H1 (cell line): ENCODE results near the gene CAMTA1. TPM values are rescaled to one million over a fixed set of nuclear protein-coding genes. Genes with fewer than 3 reads are reported as not detected.

ENCODE experiments used
- CTCF ChIA-PET: fragments of 300-600 bp; sonication (Branson Sonifier 250); formaldehyde crosslinking; loops from one replicate; lab custom pipeline; 2021; ENCODE audit not compliant: partially characterized antibody; lab: Charles Lee
- POLR2A ChIA-PET: fragments of 300-600 bp; sonication (Branson Sonifier 250); formaldehyde crosslinking; loops from one replicate; lab custom pipeline; 2021; ENCODE audit warnings: inconsistent platforms; ENCODE audit not compliant: partially characterized antibody; lab: Charles Lee
- DNase-seq, 2 experiments: peaks; one replicate each; pipeline versions ENCODE4 v3.0.0 to v3.0.0-alpha.2; 2010 to 2022; ENCODE audit warnings: low spot score in 2 of 2, low read depth in 1 of 2, mixed read lengths in 1 of 2
- FAIRE-seq: peaks from 2 replicates; lab custom pipeline; 2011; peaks lifted over from hg19 to GRCh38; lab: Jason Lieb, UNC
- H2AFZ ChIP-seq: 2 replicates; pipeline ENCODE4 v1.8.1; 2012; ENCODE audit warnings: low read length, inconsistent platforms
- H2AK5ac ChIP-seq: 2 replicates; pipeline ENCODE4 v1.6.1; 2013; ENCODE audit warnings: low read depth, low read length
- H2BK120ac ChIP-seq: replicated peaks from 2 replicates; pipeline ENCODE3; 2013; ENCODE audit warnings: low read depth, low read length, inconsistent platforms
- H2BK12ac ChIP-seq: 2 replicates; pipeline ENCODE4 v1.6.1; 2013; ENCODE audit warnings: low read depth, low read length
- H2BK15ac ChIP-seq: 2 replicates; pipeline ENCODE4 v1.6.1; 2013; ENCODE audit warnings: low read length
- H2BK20ac ChIP-seq: 2 replicates; pipeline ENCODE4 v1.6.1; 2013; ENCODE audit warnings: low read length
- H2BK5ac ChIP-seq: 2 replicates; pipeline ENCODE4 v1.6.1; 2013; ENCODE audit warnings: low read depth, low read length
- H3K14ac ChIP-seq: 2 replicates; pipeline ENCODE4 v1.6.1; 2013; ENCODE audit warnings: inconsistent platforms; ENCODE audit not compliant: insufficient read length
- H3K18ac ChIP-seq: 2 replicates; pipeline ENCODE4 v1.6.1; 2013; ENCODE audit warnings: low read length; ENCODE audit errors: extremely low read depth
- H3K23ac ChIP-seq: 2 replicates; pipeline ENCODE4 v1.6.1; 2013; ENCODE audit warnings: inconsistent platforms; ENCODE audit not compliant: insufficient read length
- H3K23me2 ChIP-seq: 2 replicates; pipeline ENCODE4 v1.6.1; 2013; ENCODE audit warnings: low read depth, low read length
- H3K27ac ChIP-seq: 2 replicates; pipeline ENCODE4 v1.6.1; 2011; ENCODE audit warnings: low read depth, low read length, inconsistent platforms
- H3K27me3 ChIP-seq, 4 experiments: replicated peaks in 1 of 4; 1 replicate in 1 of 4; 2 replicates in 3 of 4; pipeline versions ENCODE4 v1.6.1 to v1.8.1; 2011 to 2013; ENCODE audit warnings: low read length in 3 of 4, mild to moderate bottlenecking in 3 of 4, inconsistent platforms in 2 of 4, mixed read lengths in 2 of 4, moderate library complexity in 1 of 4; ENCODE audit not compliant: control insufficient read depth in 3 of 4, insufficient read depth in 3 of 4; ENCODE audit errors: extremely low read depth in 1 of 4
- H3K36me3 ChIP-seq, 4 experiments: 2 replicates each; pipeline versions ENCODE4 v1.6.1 to v1.8.1; 2011 to 2013; ENCODE audit warnings: mild to moderate bottlenecking in 4 of 4, low read length in 3 of 4, moderate library complexity in 2 of 4, control low read depth in 1 of 4, inconsistent platforms in 1 of 4; ENCODE audit not compliant: insufficient read depth in 4 of 4, control insufficient read depth in 2 of 4
- H3K4ac ChIP-seq: replicated peaks from 2 replicates; pipeline ENCODE3; 2013; ENCODE audit warnings: low read length, low read depth, mixed read lengths, inconsistent platforms; ENCODE audit not compliant: insufficient read length
- H3K4me1 ChIP-seq, 4 experiments: replicated peaks in 1 of 4; 1 replicate in 1 of 4; 2 replicates in 3 of 4; pipeline versions ENCODE4 v1.6.1 to v1.8.1; 2011 to 2013; ENCODE audit warnings: low read length in 3 of 4, inconsistent platforms in 2 of 4, mixed read lengths in 1 of 4; ENCODE audit not compliant: insufficient read depth in 4 of 4, control insufficient read depth in 3 of 4
- H3K4me2 ChIP-seq, 2 experiments: 2 replicates each; pipeline versions ENCODE4 v1.6.1 to v1.8.1; 2011 to 2013; ENCODE audit warnings: low read depth in 2 of 2, low read length in 2 of 2, control low read depth in 1 of 2, inconsistent platforms in 1 of 2, mild to moderate bottlenecking in 1 of 2; ENCODE audit not compliant: insufficient read depth in 1 of 2
- H3K4me3 ChIP-seq, 4 experiments: fragments of 200-600, 300-600 bp in 1 of 4; sonication (generic), shearing (Covaris generic), sonication (Bioruptor Twin) in 1 of 4; 2 replicates each; pipeline versions ENCODE4 v1.5.1 to v1.8.1; 2011 to 2016; ENCODE audit warnings: low read length in 4 of 4, low read depth in 3 of 4, control low read depth in 2 of 4, inconsistent platforms in 2 of 4, mild to moderate bottlenecking in 2 of 4, mixed read lengths in 1 of 4, moderate library complexity in 1 of 4; ENCODE audit not compliant: insufficient read depth in 2 of 4; ENCODE audit errors: extremely low read depth in 1 of 4
- H3K56ac ChIP-seq: replicated peaks from 2 replicates; pipeline ENCODE3; 2013; ENCODE audit warnings: low read depth, mild to moderate bottlenecking, mixed read lengths, low read length, inconsistent platforms; ENCODE audit not compliant: insufficient read length
- H3K79me1 ChIP-seq: 2 replicates; pipeline ENCODE4 v1.6.1; 2013; ENCODE audit warnings: low read depth, low read length, control low read depth
- H3K79me2 ChIP-seq, 2 experiments: 2 replicates each; pipeline versions ENCODE4 v1.6.1 to v1.8.1; 2012 to 2013; ENCODE audit warnings: low read length in 2 of 2, mild to moderate bottlenecking in 2 of 2, inconsistent platforms in 1 of 2; ENCODE audit not compliant: insufficient read depth in 2 of 2, control insufficient read depth in 1 of 2
- H3K9ac ChIP-seq, 4 experiments: replicated peaks in 1 of 4; 1 replicate in 1 of 4; 2 replicates in 3 of 4; pipeline versions ENCODE4 v1.6.1 to v1.8.1; 2011 to 2013; ENCODE audit warnings: low read depth in 3 of 4, low read length in 3 of 4, control low read depth in 2 of 4, mild to moderate bottlenecking in 2 of 4, moderate library complexity in 2 of 4, inconsistent platforms in 1 of 4; ENCODE audit errors: extremely low read depth in 1 of 4
- H3K9me3 ChIP-seq, 2 experiments: 2 replicates each; pipeline versions ENCODE4 v1.6.1 to v1.8.1; 2012 to 2013; ENCODE audit warnings: mild to moderate bottlenecking in 2 of 2, moderate library complexity in 2 of 2, control low read depth in 1 of 2, inconsistent platforms in 1 of 2, low read depth in 1 of 2, low read length in 1 of 2, mixed read lengths in 1 of 2; ENCODE audit not compliant: insufficient read depth in 2 of 2
- H4K20me1 ChIP-seq, 2 experiments: replicated peaks in 1 of 2; 2 replicates each; pipeline versions ENCODE3 to v1.8.1; 2011 to 2013; ENCODE audit warnings: inconsistent platforms in 2 of 2, low read length in 2 of 2, mild to moderate bottlenecking in 1 of 2; ENCODE audit not compliant: insufficient read depth in 2 of 2, control insufficient read depth in 1 of 2
- H4K5ac ChIP-seq: 2 replicates; pipeline ENCODE4 v1.6.1; 2013; ENCODE audit warnings: low read length, low read depth, mixed read lengths, inconsistent platforms; ENCODE audit not compliant: insufficient read length
- H4K8ac ChIP-seq: 2 replicates; pipeline ENCODE4 v1.8.0; 2013; ENCODE audit warnings: mild to moderate bottlenecking, moderate library complexity, low read length, inconsistent platforms; ENCODE audit not compliant: insufficient read depth; ENCODE audit errors: extremely low read depth
- H4K91ac ChIP-seq: replicated peaks from 2 replicates; pipeline ENCODE3; 2013; ENCODE audit warnings: low read length, mixed read lengths, inconsistent platforms; ENCODE audit not compliant: insufficient read length
- CHD1 ChIP-seq: IDR thresholded peaks from 2 replicates; pipeline ENCODE4 v1.6.1; 2012; ENCODE audit warnings: low read depth, low read length, improper control_type of control experiment
- NANOG ChIP-seq: IDR thresholded peaks from 2 replicates; pipeline ENCODE4 v1.6.1; 2011; ENCODE audit warnings: low read length, low read depth, mild to moderate bottlenecking, inconsistent platforms; ENCODE audit not compliant: insufficient read depth, poor library complexity, severe bottlenecking
- WGBS, 2 experiments: shearing (Covaris generic) in 1 of 2; methylation state at CpG; one replicate each; pipeline versions ENCODE4 v1.1.6 to v1.1.7; 2013 to 2015; ENCODE audit warnings: low lambda C conversion rate in 2 of 2, mixed read lengths in 2 of 2, inconsistent platforms in 1 of 2, low coverage in 1 of 2, missing lambda C conversion rate in 1 of 2; ENCODE audit not compliant: insufficient replicate concordance in 2 of 2, insufficient coverage in 1 of 2, insufficient read length in 1 of 2; ENCODE audit errors: extremely low coverage in 1 of 2, missing lambda C conversion rate in 1 of 2; 5-methylcytosine and 5-hydroxymethylcytosine counted together
- polyA plus RNA-seq, 7 experiments: library from polyadenylated mRNA; depleted of rRNA in 3 of 7; stranded (reverse) in 5 of 7; unstranded in 2 of 7; fragments of >200 nt in 5 of 7; fragments of 200-250 nt in 2 of 7; gene quantifications; 1 replicate in 5 of 7; 2 replicates in 1 of 7; 4 replicates in 1 of 7; pipeline versions ENCODE4 v1.2.1 to v1.2.3, GENCODE V29; 2011 to 2013; ENCODE audit warnings: missing spikeins in 2 of 7, mixed read lengths in 2 of 7
- total RNA-seq: library from RNA; stranded (reverse); fragmentation: NEBNext Ultra II Directional; extraction: Animal tissue kit (Norgen Biotek cat#: 25700); gene quantifications from 2 replicates; pipeline ENCODE4 v1.2.1, GENCODE V29; 2021

CAMTA1 gene
- total and polyA plus RNA-seq, 2 of the 8 experiments (the other 6 are each of a cell fraction or from before 2014, with no cell fraction given) = 65.0 to 119 TPM

- Histone ChIP-seq H3K4ac (no peak overlapping the region), H2BK12ac (no peak overlapping the region), H3K27ac (no peak overlapping the region), H3K23me2 (no peaks in the 10 kb centered on the region), H3K56ac (no peak overlapping the region), H3K9ac (no peak overlapping the region), H3K18ac (no peak overlapping the region), H3K4me2 (no peak overlapping the region), H2AK5ac (no peak overlapping the region), H3K79me1 (no peaks in the 10 kb centered on the region), H3K27me3 (no peaks in the 10 kb centered on the region; a peak in 1 of 7 replicates), H2BK20ac (no peak overlapping the region), H4K20me1 (peaks cover 0 to 2% of the 10 kb centered on the region in 2 experiments), H2AFZ (no peak overlapping the region), H3K79me2 (no peaks in the 10 kb centered on the region), H4K8ac (no peak overlapping the region), H4K5ac (no peak overlapping the region), H4K91ac (no peak overlapping the region), H3K9me3 (no peaks in the 10 kb centered on the region), H3K23ac (no peak overlapping the region), H2BK15ac (no peak overlapping the region), H3K4me1 (peaks cover 0 to 11% (median 7%) of the 10 kb centered on the region in 4 experiments; a peak in 6 of 7 replicates), H2BK120ac (no peak overlapping the region), H3K14ac (no peak overlapping the region), H3K36me3 (no peaks in the 10 kb centered on the region), H2BK5ac (no peak overlapping the region), H3K4me3 (no peak overlapping the region)
- DNase-seq = no peak
- TF ChIP-seq CHD1 (no peak), NANOG (no peak)
- FAIRE-seq = no peak
- WGBS, 2 experiments = 87% methylated on average over 7 of the region's 7 CpGs; no CpG with 5 or more reads in 1 of the 2 experiments
- ChIA-PET CTCF (interaction anchor here (0.6 to 2.3 kb wide), 6 partner anchors 11 to 535 kb away, joined by 3 to 9 read pairs (median 3); no protein-coding TSS in a partner anchor), POLR2A (no interaction called here)
Measured at GRCh38 chr1:7196036-7196911, 411.0 kb downstream of the CAMTA1 start.
